MCF 10A (cell line): ENCODE data around the gene DDX27. TPM values are rescaled to one million over a fixed set of nuclear protein-coding genes. Genes with fewer than 3 reads are reported as not detected.

Experiments
- BruUV-seq: library from RNA; stranded (reverse); fragments of 400-500 nt; replicated peaks from 2 replicates; lab custom pipeline; 2021; lab: Mats Ljungman, UMichigan
- CTCF ChIA-PET: fragments of 300-600 bp; sonication (Branson Sonifier 250); formaldehyde crosslinking; extraction: SDS; loops from one replicate; lab custom pipeline; 2021; ENCODE audit warnings: antibody characterized with exemption, inconsistent platforms; lab: Yijun Ruan, JAX
- POLR2A ChIA-PET: fragments of 300-600, 350-650 bp; sonication (Branson Sonifier 250); formaldehyde crosslinking; extraction: SDS; loops from one replicate; lab custom pipeline; 2020; ENCODE audit warnings: antibody characterized with exemption, inconsistent platforms; lab: Yijun Ruan, JAX
- DNase-seq: peaks from one replicate; pipeline ENCODE4 v3.0.0-alpha.2; 2018; ENCODE audit not compliant: unreplicated experiment
- H3K27ac Mint-ChIP-seq: one replicate; pipeline ENCODE4 v1.8.0; 2022; ENCODE audit warnings: mild to moderate bottlenecking, low read depth, mixed read lengths; ENCODE audit not compliant: unreplicated experiment
- H3K27me3 Mint-ChIP-seq: one replicate; pipeline ENCODE4 v1.8.0; 2022; ENCODE audit warnings: mixed read lengths; ENCODE audit not compliant: insufficient read depth, unreplicated experiment
- H3K36me3 Mint-ChIP-seq: one replicate; pipeline ENCODE4 v1.8.0; 2022; ENCODE audit warnings: mild to moderate bottlenecking, moderate library complexity, mixed read lengths; ENCODE audit not compliant: insufficient read depth, unreplicated experiment
- H3K4me1 Mint-ChIP-seq: one replicate; pipeline ENCODE4 v1.8.0; 2022; ENCODE audit warnings: mixed read lengths; ENCODE audit not compliant: insufficient read depth, unreplicated experiment
- H3K4me3 Mint-ChIP-seq: one replicate; pipeline ENCODE4 v1.8.0; 2022; ENCODE audit warnings: mild to moderate bottlenecking, moderate library complexity, mixed read lengths; ENCODE audit not compliant: unreplicated experiment
- H3K9me3 Mint-ChIP-seq: one replicate; pipeline ENCODE4 v1.8.0; 2022; ENCODE audit warnings: mixed read lengths; ENCODE audit not compliant: unreplicated experiment
- CTCF ChIP-seq: fragments of 200-600 bp; IDR thresholded peaks from one replicate; pipeline ENCODE4 v1.8.0; 2022; ENCODE audit warnings: antibody characterized with exemption, mild to moderate bottlenecking; ENCODE audit not compliant: unreplicated experiment
- intact Hi-C: fragments of 100-400 bp; cut with micrococcal nuclease; formaldehyde crosslinking; loops from 2 replicates; pipeline ENCODE4 v1.14.1; 2022
- total RNA-seq: library from RNA; stranded (reverse); gene quantifications from 2 replicates; pipeline ENCODE4 v1.2.3, GENCODE V29; 2022

The DDX27 gene
- total RNA-seq, 1 experiment from 2014 or later = 56.4 TPM

GRCh38 chr20:49261173-49261572, 42.0 kb downstream of the DDX27 start:
- H3K36me3 Mint-ChIP-seq = peaks cover 91% of the 10 kb centered on the region
- TF ChIP-seq CTCF = no peak
- H3K4me3 Mint-ChIP-seq = no peak overlapping the region
- ChIA-PET POLR2A (no interaction called here), CTCF (interaction anchor here (0.8 to 1.8 kb wide), 2 partner anchors 10 to 44 kb away, joined by 3 to 4 read pairs; no protein-coding TSS in a partner anchor)
- no peak overlapping the region for H3K27ac Mint-ChIP-seq
- no peaks in the 10 kb centered on the region for H3K27me3 Mint-ChIP-seq
- H3K4me1 Mint-ChIP-seq = no peaks in the 10 kb centered on the region
- no TSS peak for BruUV-seq
- H3K9me3 Mint-ChIP-seq = no peaks in the 10 kb centered on the region
- intact Hi-C loops = no loop called here
- DNase-seq = no peak

GRCh38 chr20:49262444-49262843, 43.2 kb downstream of the DDX27 start:
- no peak overlapping the region for H3K4me3 Mint-ChIP-seq
- H3K9me3 Mint-ChIP-seq = no peaks in the 10 kb centered on the region
- ChIA-PET CTCF (interaction anchor here (0.6 to 1.4 kb wide), 3 partner anchors 11 to 160 kb away, joined by 3 to 8 read pairs (median 3); no protein-coding TSS in a partner anchor), POLR2A (no interaction called here)
- no peak overlapping the region for H3K27ac Mint-ChIP-seq
- no peak for TF ChIP-seq CTCF
- no peaks in the 10 kb centered on the region for H3K27me3 Mint-ChIP-seq
- no peak for DNase-seq
- H3K4me1 Mint-ChIP-seq = peaks cover 3% of the 10 kb centered on the region
- intact Hi-C loops = no loop called here
- no TSS peak for BruUV-seq
- peaks cover 88% of the 10 kb centered on the region for H3K36me3 Mint-ChIP-seq

DNA sequence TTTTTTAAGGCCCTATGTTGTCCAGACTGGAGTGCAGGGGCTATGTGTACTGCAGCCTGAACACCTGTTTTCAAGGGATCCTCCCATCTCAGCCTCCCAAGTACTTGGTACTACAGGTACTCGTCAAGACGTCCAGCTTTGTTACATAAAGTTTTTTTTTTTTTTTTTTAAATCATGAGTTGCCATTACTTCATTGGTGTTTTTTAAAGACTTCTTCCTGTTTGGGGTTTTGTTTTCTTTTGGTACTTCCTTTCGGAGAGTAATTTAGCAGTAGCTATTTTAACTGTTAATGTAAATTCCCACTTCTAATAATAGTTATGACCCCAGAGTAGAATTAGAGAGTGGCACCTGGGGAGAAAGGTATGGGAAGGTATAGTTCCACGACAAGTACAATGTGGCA, 48.1 kb downstream of the DDX27 start:
- DNase-seq = no peak
- BruUV-seq = no TSS peak
- peak overlapping the region; percentile 27 for H3K27ac Mint-ChIP-seq
- ChIA-PET POLR2A (interaction anchor here (0.6 to 8.0 kb wide), 5 partner anchors 10 to 190 kb away, joined by 3 to 50 read pairs (median 4); partner anchors contain the start of gene ZNFX1), CTCF (interaction anchor here (0.6 to 2.8 kb wide), 4 partner anchors 15 to 104 kb away, joined by 3 to 13 read pairs (median 4); no protein-coding TSS in a partner anchor)
- no peaks in the 10 kb centered on the region for H3K27me3 Mint-ChIP-seq
- peaks cover 88% of the 10 kb centered on the region for H3K36me3 Mint-ChIP-seq
- H3K4me1 Mint-ChIP-seq = peaks cover 34% of the 10 kb centered on the region
- no peak for TF ChIP-seq CTCF
- H3K4me3 Mint-ChIP-seq = peak overlapping the region; percentile 6
- no peaks in the 10 kb centered on the region for H3K9me3 Mint-ChIP-seq
- intact Hi-C loops = no loop called here

DNA sequence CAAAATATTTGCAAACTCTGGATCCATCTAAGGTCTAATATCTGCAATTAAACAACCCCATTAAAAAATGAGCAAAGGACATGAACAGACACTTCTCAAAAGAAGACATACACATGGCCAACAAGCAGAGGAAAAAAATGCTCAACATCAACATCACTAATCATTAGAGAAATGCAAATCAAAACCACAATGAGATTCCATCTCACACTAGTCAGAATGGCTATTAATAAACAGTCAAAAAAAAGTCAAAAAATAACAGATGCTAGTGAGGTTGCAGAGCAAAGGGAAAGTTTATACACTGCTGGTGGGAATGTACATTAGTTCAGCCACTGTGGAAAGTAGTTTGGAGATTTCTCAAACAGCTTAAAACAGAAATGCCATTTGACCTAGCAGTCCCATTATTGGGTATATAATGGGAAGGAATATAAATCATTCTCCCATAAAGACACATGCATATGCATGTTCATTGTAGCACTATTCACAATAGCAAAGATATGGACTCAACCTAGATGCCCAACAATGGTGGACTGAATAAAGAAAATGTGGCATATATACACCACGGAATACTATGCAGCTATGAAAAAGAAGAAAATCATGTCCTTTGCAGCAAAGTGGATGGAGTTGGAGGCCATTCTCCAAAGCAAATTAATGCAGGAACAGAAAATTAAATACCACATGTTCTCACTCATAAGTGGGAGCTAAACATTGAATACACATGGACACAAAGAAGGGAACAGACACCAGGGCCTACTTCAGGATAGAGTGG, 49.6 kb downstream of the DDX27 start:
- intact Hi-C loops = no loop called here
- no peak overlapping the region for H3K27ac Mint-ChIP-seq

More for the DNA sequence above, 49.6 kb downstream of the DDX27 start:
- no peak for DNase-seq
- POLR2A ChIA-PET = interaction anchor here (1.0 to 8.0 kb wide), 6 partner anchors 8 to 50 kb away, joined by 3 to 50 read pairs (median 4); partner anchors contain the start of genes DDX27 and ZNFX1
- TF ChIP-seq CTCF = no peak
- CTCF ChIA-PET = interaction anchor here (0.8 to 2.8 kb wide), 4 partner anchors 19 to 707 kb away, joined by 3 to 13 read pairs (median 4); partner anchors contain the start of gene DDX27
- Mint-ChIP-seq H3K4me1 (peaks cover 34% of the 10 kb centered on the region), H3K27me3 (no peaks in the 10 kb centered on the region), H3K9me3 (no peaks in the 10 kb centered on the region), H3K36me3 (peaks cover 88% of the 10 kb centered on the region), H3K4me3 (peak overlapping the region; percentile 61)
- BruUV-seq = no TSS peak
